Neural progenitor cell (in vitro differentiated cells): ENCODE measurements around the gene FBXO40. TPM values are rescaled to one million over a fixed set of nuclear protein-coding genes. Genes with fewer than 3 reads are reported as not detected.

Experiments used
- DNase-seq: peaks from one replicate; pipeline ENCODE4 v3.0.0-alpha.2; 2016; ENCODE audit warnings: low spot score
- H2AFZ ChIP-seq: fragments of 200-600 bp; sonication (generic); replicated peaks from 2 replicates; pipeline ENCODE4 v1.6.1; 2016; ENCODE audit warnings: antibody characterized with exemption
- H3F3A ChIP-seq: fragments of 200-600 bp; sonication (generic); 2 replicates; pipeline ENCODE4 v1.6.1; 2016; ENCODE audit warnings: antibody characterized with exemption, low read depth
- H3K27ac ChIP-seq: fragments of 200-600 bp; sonication (generic); 2 replicates; pipeline ENCODE4 v1.5.1; 2016; ENCODE audit warnings: mild to moderate bottlenecking
- H3K27me3 ChIP-seq: fragments of 200-600 bp; sonication (generic); 2 replicates; pipeline ENCODE4 v1.6.1; 2016; ENCODE audit warnings: mild to moderate bottlenecking, moderate library complexity
- H3K36me3 ChIP-seq: fragments of 200-600 bp; sonication (generic); 2 replicates; pipeline ENCODE4 v1.5.1; 2016
- H3K4me1 ChIP-seq: fragments of 200-600 bp; sonication (generic); 2 replicates; pipeline ENCODE4 v1.6.1; 2016; ENCODE audit warnings: mixed run types
- H3K4me2 ChIP-seq: fragments of 200-600 bp; sonication (generic); 2 replicates; pipeline ENCODE4 v1.6.1; 2016
- H3K4me3 ChIP-seq: fragments of 200-600 bp; sonication (generic); 2 replicates; pipeline ENCODE4 v1.5.1; 2016
- H3K79me2 ChIP-seq: fragments of 200-600 bp; sonication (generic); 2 replicates; pipeline ENCODE4 v1.6.1; 2016; ENCODE audit warnings: low read depth
- H3K9ac ChIP-seq: fragments of 200-600 bp; sonication (generic); 2 replicates; pipeline ENCODE4 v1.6.1; 2016
- H3K9me3 ChIP-seq: fragments of 200-600 bp; sonication (generic); 2 replicates; pipeline ENCODE4 v1.5.1; 2016; ENCODE audit warnings: low read depth
- H4K20me1 ChIP-seq: fragments of 200-600 bp; sonication (generic); 2 replicates; pipeline ENCODE4 v1.6.1; 2016; ENCODE audit warnings: low read depth
- H3K27ac Mint-ChIP-seq: 3 replicates; pipeline ENCODE4 v1.8.0; 2021; ENCODE audit warnings: mixed read lengths
- H3K27me3 Mint-ChIP-seq: 2 replicates; pipeline ENCODE4 v1.8.0; 2022; ENCODE audit warnings: low read depth, mild to moderate bottlenecking, inconsistent platforms, moderate library complexity, mixed read lengths; ENCODE audit not compliant: insufficient read depth
- H3K36me3 Mint-ChIP-seq: 3 replicates; pipeline ENCODE4 v1.8.0; 2021; ENCODE audit warnings: mixed read lengths
- H3K4me1 Mint-ChIP-seq: 3 replicates; pipeline ENCODE4 v1.8.0; 2021; ENCODE audit warnings: mixed read lengths
- H3K4me3 Mint-ChIP-seq: 3 replicates; pipeline ENCODE4 v1.8.0; 2021; ENCODE audit warnings: mild to moderate bottlenecking, moderate library complexity, mixed read lengths
- H3K9me3 Mint-ChIP-seq: 3 replicates; pipeline ENCODE4 v1.8.0; 2020; ENCODE audit warnings: mixed read lengths
- CTCF ChIP-seq: fragments of 200-600 bp; sonication (generic); IDR thresholded peaks from 2 replicates; pipeline ENCODE4 v1.5.1; 2017; ENCODE audit warnings: antibody characterized with exemption, mild to moderate bottlenecking
- EZH2 ChIP-seq: fragments of 200-600 bp; sonication (generic); IDR thresholded peaks from 2 replicates; pipeline ENCODE4 v1.6.1; 2017; ENCODE audit warnings: antibody characterized with exemption, mild to moderate bottlenecking, moderate library complexity
- EZH2phosphoT487 ChIP-seq: fragments of 200-600 bp; sonication (generic); IDR thresholded peaks from 2 replicates; pipeline ENCODE4 v1.6.1; 2017; ENCODE audit warnings: antibody characterized with exemption
- total RNA-seq: library from RNA; depleted of rRNA; stranded (reverse); fragments of >200 nt; gene quantifications from 2 replicates; pipeline ENCODE4 v1.2.3, GENCODE V29; 2015; ENCODE audit warnings: low replicate concordance

FBXO40 gene
- total RNA-seq, 1 donor from 2014 or later = not detected

GRCh38 chr3:121627622-121628021 is 34.4 kb downstream of the FBXO40 start:
- DNase-seq = no peak
- Histone ChIP-seq H3K27me3 (no peaks in the 10 kb centered on the region), H4K20me1 (no peaks in the 10 kb centered on the region), H3K79me2 (no peaks in the 10 kb centered on the region), H3F3A (no peaks in the 10 kb centered on the region), H3K27ac (no peak overlapping the region), H3K9ac (no peak overlapping the region), H3K4me3 (no peak overlapping the region), H3K4me2 (no peak overlapping the region), H3K36me3 (no peaks in the 10 kb centered on the region), H3K9me3 (no peaks in the 10 kb centered on the region), H3K4me1 (peaks cover 7% of the 10 kb centered on the region), H2AFZ (no peak overlapping the region)
- Mint-ChIP-seq H3K27me3 (no peaks in the 10 kb centered on the region), H3K4me3 (no peak overlapping the region), H3K27ac (no peak overlapping the region), H3K36me3 (no peaks in the 10 kb centered on the region), H3K4me1 (no peaks in the 10 kb centered on the region), H3K9me3 (no peaks in the 10 kb centered on the region)
- TF ChIP-seq CTCF = no peak
- no peak for TF ChIP-seq EZH2
- TF ChIP-seq EZH2phosphoT487 = no peak

GRCh38 chr3:121629601-121630000 is 36.4 kb downstream of the FBXO40 start:
- Histone ChIP-seq H3K4me3 (no peak overlapping the region), H3K27ac (no peak overlapping the region), H3K9ac (no peak overlapping the region), H3K4me2 (no peak overlapping the region), H3K27me3 (no peaks in the 10 kb centered on the region), H2AFZ (peak overlapping the region; percentile 6), H3K9me3 (no peaks in the 10 kb centered on the region), H3F3A (no peaks in the 10 kb centered on the region), H3K36me3 (no peaks in the 10 kb centered on the region), H3K79me2 (no peaks in the 10 kb centered on the region), H4K20me1 (no peaks in the 10 kb centered on the region), H3K4me1 (peaks cover 7% of the 10 kb centered on the region)
- Mint-ChIP-seq H3K9me3 (no peaks in the 10 kb centered on the region), H3K27ac (no peak overlapping the region), H3K4me1 (no peaks in the 10 kb centered on the region), H3K27me3 (peaks cover 4% of the 10 kb centered on the region), H3K4me3 (no peak overlapping the region), H3K36me3 (no peaks in the 10 kb centered on the region)
- TF ChIP-seq EZH2phosphoT487 = no peak
- TF ChIP-seq EZH2 = no peak
- no peak for TF ChIP-seq CTCF
- DNase-seq = no peak

GRCh38 chr3:121630355-121630754 is 37.2 kb downstream of the FBXO40 start:
- Histone ChIP-seq H3K79me2 (no peaks in the 10 kb centered on the region), H4K20me1 (no peaks in the 10 kb centered on the region), H3K27me3 (no peaks in the 10 kb centered on the region), H3K4me1 (peaks cover 7% of the 10 kb centered on the region), H3K9me3 (no peaks in the 10 kb centered on the region), H3K4me2 (no peak overlapping the region), H3K4me3 (no peak overlapping the region), H3K27ac (no peak overlapping the region), H3K9ac (no peak overlapping the region), H3K36me3 (no peaks in the 10 kb centered on the region), H2AFZ (peak overlapping the region; percentile 6), H3F3A (no peaks in the 10 kb centered on the region)
- H3K36me3 Mint-ChIP-seq = no peaks in the 10 kb centered on the region
- H3K4me1 Mint-ChIP-seq = no peaks in the 10 kb centered on the region
- TF ChIP-seq EZH2 = no peak
- H3K27ac Mint-ChIP-seq = no peak overlapping the region
- DNase-seq = no peak
- peaks cover 4% of the 10 kb centered on the region for H3K27me3 Mint-ChIP-seq
- H3K9me3 Mint-ChIP-seq = no peaks in the 10 kb centered on the region
- no peak overlapping the region for H3K4me3 Mint-ChIP-seq

GRCh38 chr3:121637922-121638321 is 44.7 kb downstream of the FBXO40 start:
- Mint-ChIP-seq H3K36me3 (no peaks in the 10 kb centered on the region), H3K4me3 (no peak overlapping the region), H3K9me3 (no peaks in the 10 kb centered on the region), H3K27ac (no peak overlapping the region), H3K27me3 (peaks cover 4% of the 10 kb centered on the region), H3K4me1 (no peaks in the 10 kb centered on the region)
- H4K20me1 ChIP-seq = no peaks in the 10 kb centered on the region
- no peaks in the 10 kb centered on the region for H3K9me3 ChIP-seq
- H3K9ac ChIP-seq = no peak overlapping the region
- H3K79me2 ChIP-seq = no peaks in the 10 kb centered on the region
- H2AFZ ChIP-seq = no peak overlapping the region
- no peaks in the 10 kb centered on the region for H3K4me1 ChIP-seq
- no peaks in the 10 kb centered on the region for H3F3A ChIP-seq
- no peaks in the 10 kb centered on the region for H3K27me3 ChIP-seq
- H3K27ac ChIP-seq = no peak overlapping the region
- H3K36me3 ChIP-seq = no peaks in the 10 kb centered on the region
- no peak for TF ChIP-seq CTCF
- no peak for TF ChIP-seq EZH2
- no peak for TF ChIP-seq EZH2phosphoT487
- no peak overlapping the region for H3K4me3 ChIP-seq
- no peak for DNase-seq
- no peak overlapping the region for H3K4me2 ChIP-seq
